Esophagus (tissue), 2 donors: ENCODE data around the gene ZG16. TPM values are rescaled to one million over a fixed set of nuclear protein-coding genes. Genes with fewer than 3 reads are reported as not detected.

ENCODE experiments used
- H3K27ac ChIP-seq, 2 donors: one replicate each; pipeline ENCODE4 v1.5.1; 2013; ENCODE audit warnings: low read depth in 2 of 2, mild to moderate bottlenecking in 2 of 2, inconsistent platforms in 1 of 2, low read length in 1 of 2, moderate library complexity in 1 of 2
- H3K27me3 ChIP-seq, 2 donors: one replicate each; pipeline ENCODE4 v1.6.1; 2013; ENCODE audit warnings: low read length in 2 of 2, control low read depth in 1 of 2, mild to moderate bottlenecking in 1 of 2; ENCODE audit not compliant: insufficient read depth in 2 of 2, control insufficient read depth in 1 of 2
- H3K36me3 ChIP-seq, 2 donors: one replicate each; pipeline ENCODE4 v1.6.1; 2013; ENCODE audit warnings: low read length in 1 of 2; ENCODE audit not compliant: control insufficient read depth in 2 of 2, insufficient read depth in 2 of 2
- H3K4me1 ChIP-seq, 2 donors: one replicate each; pipeline ENCODE4 v1.6.1; 2013; ENCODE audit warnings: low read length in 1 of 2; ENCODE audit not compliant: control insufficient read depth in 2 of 2, insufficient read depth in 2 of 2
- H3K4me3 ChIP-seq, 2 donors: one replicate each; pipeline ENCODE4 v1.5.1; 2013; ENCODE audit warnings: low read length in 2 of 2, mild to moderate bottlenecking in 2 of 2, low read depth in 1 of 2, moderate library complexity in 1 of 2
- H3K9me3 ChIP-seq, 2 donors: one replicate each; pipeline ENCODE4 v1.6.1; 2013; ENCODE audit warnings: mild to moderate bottlenecking in 2 of 2, low read depth in 1 of 2, low read length in 1 of 2, moderate library complexity in 1 of 2; ENCODE audit not compliant: control insufficient read depth in 2 of 2, insufficient read depth in 1 of 2
- WGBS, 2 donors: extraction: QIAGEN DNeasy Blood & Tissue Kit; methylation state at CpG; one replicate each; pipeline ENCODE4 v1.1.7; 2013; 5-methylcytosine and 5-hydroxymethylcytosine counted together
- polyA plus RNA-seq, 2 donors: library from polyadenylated mRNA; stranded (reverse); fragments of 200-250 nt; gene quantifications; one replicate each; pipeline ENCODE4 v1.2.3, GENCODE V29; 2013
- donor health status: healthy with polysubstance abuse.
- donor health status: Bipolar disorder and iron deficiency.

Gene ZG16
- polyA plus RNA-seq, 2 donors: 0.02 TPM; not detected in 1

- 1 to 2% methylated on average over 49 to 99 of the region's 99 CpGs for WGBS, 2 donors
- peak overlapping the region; percentile 94 for H3K27ac ChIP-seq
- H3K9me3 ChIP-seq: no peaks in the 10 kb centered on the region
- H3K4me3 ChIP-seq: peak overlapping the region; percentile 64 to 77
- peaks cover 5 to 31% of the 10 kb centered on the region in 2 donors for H3K4me1 ChIP-seq
- no peaks in the 10 kb centered on the region for H3K27me3 ChIP-seq
- H3K36me3 ChIP-seq: peaks cover 4 to 15% of the 10 kb centered on the region in 2 donors
These were observed 28.8 kb downstream of the ZG16 start for GRCh38 chr16:29806641-29807425.

DNA sequence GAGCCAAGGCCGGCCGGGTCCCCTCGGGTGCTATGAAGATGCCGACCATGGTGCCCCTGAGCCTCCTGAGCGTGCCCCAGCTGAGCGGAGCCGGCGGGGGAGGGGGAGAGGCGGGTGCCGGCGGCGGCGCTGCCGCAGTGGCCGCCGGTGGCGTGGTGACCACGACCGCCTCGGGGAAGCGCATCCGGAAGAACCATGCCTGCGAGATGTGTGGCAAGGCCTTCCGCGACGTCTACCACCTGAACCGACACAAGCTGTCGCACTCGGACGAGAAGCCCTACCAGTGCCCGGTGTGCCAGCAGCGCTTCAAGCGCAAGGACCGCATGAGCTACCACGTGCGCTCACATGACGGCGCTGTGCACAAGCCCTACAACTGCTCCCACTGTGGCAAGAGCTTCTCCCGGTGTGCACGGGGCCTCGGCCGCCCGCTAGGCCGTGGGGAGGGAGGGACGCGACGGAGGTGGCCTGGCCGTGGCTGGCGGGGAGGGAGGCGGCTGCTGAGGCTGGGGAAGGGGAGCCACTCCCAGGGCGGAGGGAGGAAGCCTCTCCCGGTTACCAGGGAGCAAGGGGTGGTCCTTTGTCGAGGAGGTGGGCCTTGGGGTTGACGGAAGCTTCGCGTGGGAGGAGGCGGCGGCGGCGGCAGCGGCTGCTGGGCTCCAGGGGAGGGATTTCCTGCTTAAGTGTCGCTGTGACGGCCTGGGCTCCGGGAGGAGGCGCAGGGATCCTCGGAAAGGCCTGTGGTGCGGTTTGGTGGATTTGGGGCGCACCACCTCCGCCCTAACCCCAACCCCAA is 29.6 kb downstream of the ZG16 start:
- WGBS, 2 donors: 1 to 6% methylated on average over 65 to 69 of the region's 69 CpGs
- Histone ChIP-seq H3K36me3 (peaks cover 4 to 15% of the 10 kb centered on the region in 2 donors), H3K4me3 (peak overlapping the region; percentile 64 to 77), H3K27ac (peak overlapping the region; percentile 94), H3K9me3 (no peaks in the 10 kb centered on the region), H3K4me1 (peaks cover 5 to 35% of the 10 kb centered on the region in 2 donors), H3K27me3 (no peaks in the 10 kb centered on the region)

- Histone ChIP-seq H3K27ac (peak overlapping the region; percentile 94), H3K36me3 (peaks cover 4 to 15% of the 10 kb centered on the region in 2 donors), H3K27me3 (no peaks in the 10 kb centered on the region), H3K4me1 (peaks cover 5 to 35% of the 10 kb centered on the region in 2 donors), H3K9me3 (no peaks in the 10 kb centered on the region), H3K4me3 (peak overlapping the region; percentile 64 to 77)
- WGBS, 2 donors: 34 to 43% methylated on average over 25 of the region's 25 CpGs
These were observed 30.3 kb downstream of the ZG16 start for GRCh38 chr16:29808219-29808900.

DNA sequence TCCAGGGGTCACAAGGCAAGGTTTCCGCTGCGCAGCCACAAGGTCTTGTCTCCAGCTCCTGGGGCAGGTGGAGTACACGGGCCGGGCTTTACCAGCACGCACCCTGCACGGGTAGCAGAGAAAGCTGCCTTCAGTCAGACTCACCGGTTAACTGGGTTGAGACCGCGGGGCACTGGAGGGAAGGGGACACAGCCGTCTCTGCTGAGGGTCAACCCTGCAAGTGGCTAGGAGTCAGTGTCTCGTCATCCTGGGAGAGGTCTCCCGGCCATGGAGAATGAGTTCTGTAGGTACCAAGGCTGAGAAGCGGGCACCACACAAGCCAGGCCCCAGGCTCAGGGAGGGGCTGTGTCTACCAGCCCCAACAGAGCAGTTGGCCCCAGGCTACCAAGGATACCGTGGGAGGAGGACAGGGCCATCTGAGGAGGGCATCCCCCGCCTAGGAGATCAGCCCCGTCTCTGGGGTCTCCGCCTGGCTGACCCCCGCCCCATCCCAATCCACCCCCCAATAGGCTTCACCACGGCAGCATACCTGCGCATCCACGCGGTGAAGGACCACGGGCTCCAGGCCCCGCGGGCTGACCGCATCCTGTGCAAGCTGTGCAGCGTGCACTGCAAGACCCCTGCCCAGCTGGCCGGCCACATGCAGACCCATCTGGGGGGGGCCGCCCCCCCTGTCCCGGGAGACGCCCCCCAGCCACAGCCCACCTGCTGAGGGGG is 31.1 kb downstream of the ZG16 start:
- Histone ChIP-seq H3K36me3 (peaks cover 4 to 15% of the 10 kb centered on the region in 2 donors), H3K27me3 (no peaks in the 10 kb centered on the region), H3K27ac (peak overlapping the region; percentile 94), H3K4me1 (peaks cover 5 to 35% of the 10 kb centered on the region in 2 donors), H3K9me3 (no peaks in the 10 kb centered on the region), H3K4me3 (no peak overlapping the region)
- 69 to 76% methylated on average over 31 of the region's 31 CpGs for WGBS, 2 donors

DNA sequence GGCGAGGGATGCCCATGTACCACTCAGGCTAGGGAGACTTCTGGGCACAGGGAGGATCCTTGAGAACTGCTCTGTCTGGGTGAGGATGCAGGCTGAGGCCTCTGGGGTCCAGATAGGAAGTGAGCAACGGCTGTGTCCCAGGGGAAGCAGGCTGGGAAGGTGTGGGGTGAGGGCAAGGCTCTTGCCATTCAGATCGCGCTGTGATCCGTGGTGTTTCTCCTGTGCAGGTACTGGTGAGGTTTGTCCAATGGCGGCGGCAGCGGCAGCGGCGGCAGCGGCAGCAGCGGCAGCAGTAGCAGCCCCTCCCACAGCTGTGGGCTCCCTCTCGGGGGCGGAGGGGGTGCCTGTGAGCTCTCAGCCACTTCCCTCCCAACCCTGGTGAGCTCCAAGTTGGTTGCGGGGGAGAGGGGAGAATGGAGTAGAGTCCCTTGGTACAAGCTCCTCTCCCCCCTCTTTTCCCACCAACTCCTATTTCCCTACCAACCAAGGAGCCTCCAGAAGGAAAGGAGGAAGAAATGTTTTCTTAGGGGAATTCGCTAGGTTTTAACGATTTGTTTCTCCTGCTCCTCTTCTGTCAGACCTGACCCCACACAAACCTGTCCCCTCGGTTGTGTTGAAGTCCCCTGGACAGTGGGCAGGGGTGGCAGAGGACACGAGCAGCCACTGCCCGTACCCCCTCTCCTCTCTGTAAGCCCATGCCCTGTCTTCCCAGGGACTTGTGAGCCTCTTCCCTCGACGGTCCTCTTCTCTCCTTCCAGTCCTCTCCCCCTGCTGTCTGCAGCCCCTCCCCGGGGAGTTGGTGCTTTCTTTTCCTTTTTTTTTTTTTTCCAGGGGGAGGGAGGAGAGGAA is 32.0 kb downstream of the ZG16 start:
- Histone ChIP-seq H3K27ac (peak overlapping the region; percentile 59 to 75), H3K36me3 (peaks cover 4 to 15% of the 10 kb centered on the region in 2 donors), H3K4me3 (no peak overlapping the region), H3K4me1 (peaks cover 8 to 40% of the 10 kb centered on the region in 2 donors), H3K9me3 (no peaks in the 10 kb centered on the region), H3K27me3 (no peaks in the 10 kb centered on the region)
- WGBS, 2 donors: 49 to 52% methylated on average over 23 of the region's 23 CpGs

- WGBS, 2 donors: 32 to 35% methylated on average over 9 of the region's 9 CpGs
- H3K27ac ChIP-seq: peak overlapping the region; percentile 75 to 89
- H3K4me1 ChIP-seq: peaks cover 8 to 41% of the 10 kb centered on the region in 2 donors
- H3K27me3 ChIP-seq: no peaks in the 10 kb centered on the region
- H3K4me3 ChIP-seq: no peak overlapping the region
- H3K9me3 ChIP-seq: no peaks in the 10 kb centered on the region
- H3K36me3 ChIP-seq: peaks cover 4 to 15% of the 10 kb centered on the region in 2 donors
These were observed 32.7 kb downstream of the ZG16 start for GRCh38 chr16:29810699-29811169.

DNA sequence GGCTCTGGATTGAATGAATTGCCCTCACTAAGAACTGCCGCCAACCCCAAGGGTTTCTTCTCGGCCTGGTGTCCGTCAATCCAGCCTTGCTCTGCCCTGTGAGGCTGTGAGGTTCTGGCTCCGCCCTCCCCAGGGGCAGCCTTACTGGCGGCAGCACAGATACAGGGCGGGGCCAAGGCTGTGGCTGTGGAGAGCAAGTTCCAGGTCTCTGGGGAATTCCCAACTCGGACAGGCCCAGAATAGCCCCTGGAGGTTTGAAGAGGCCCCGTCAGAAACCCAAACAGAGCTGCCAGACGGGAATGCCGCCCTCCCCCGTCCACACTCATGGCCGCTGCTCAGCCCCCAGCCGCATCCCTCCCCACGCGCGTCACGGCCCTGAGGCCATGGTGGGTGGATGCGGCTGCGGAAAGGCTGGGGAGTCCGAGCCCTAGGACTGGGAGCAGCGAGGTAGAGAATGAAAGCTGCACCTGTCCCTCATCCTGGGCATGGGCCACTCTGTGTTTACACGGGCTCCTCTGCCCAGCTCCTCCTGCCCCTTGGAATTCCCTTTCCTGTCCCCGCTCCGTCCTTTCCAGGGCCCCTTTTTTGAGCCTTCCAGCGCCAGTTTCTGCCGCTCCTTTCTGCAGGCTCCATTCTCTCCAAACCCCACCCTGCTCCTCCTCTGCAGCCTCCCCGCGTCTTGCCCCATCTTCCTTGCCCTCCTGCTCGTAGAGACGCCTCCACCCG is 33.3 kb downstream of the ZG16 start:
- peak overlapping the region; percentile 75 to 89 for H3K27ac ChIP-seq

More for the DNA sequence above, 33.3 kb downstream of the ZG16 start:
- peaks cover 4 to 15% of the 10 kb centered on the region in 2 donors for H3K36me3 ChIP-seq
- H3K9me3 ChIP-seq: no peaks in the 10 kb centered on the region
- no peaks in the 10 kb centered on the region for H3K27me3 ChIP-seq
- peaks cover 8 to 41% of the 10 kb centered on the region in 2 donors for H3K4me1 ChIP-seq
- H3K4me3 ChIP-seq: peak overlapping the region; percentile 40 to 45
- WGBS, 2 donors: 0 to 1% methylated on average over 27 to 31 of the region's 31 CpGs
